Measurements from ENCODE around the gene SNX17. TPM values are rescaled to one million over a fixed set of nuclear protein-coding genes. Genes with fewer than 3 reads are reported as not detected.
"Not testable (repeated sequence)": the region's sequence is repeated elsewhere in the genome, so short reads cannot be mapped to it uniquely, and the experiment has no call there.

Gene SNX17
- total RNA-seq, 2 donors from 2014 or later: 75.7 to 80.3 TPM

DNA sequence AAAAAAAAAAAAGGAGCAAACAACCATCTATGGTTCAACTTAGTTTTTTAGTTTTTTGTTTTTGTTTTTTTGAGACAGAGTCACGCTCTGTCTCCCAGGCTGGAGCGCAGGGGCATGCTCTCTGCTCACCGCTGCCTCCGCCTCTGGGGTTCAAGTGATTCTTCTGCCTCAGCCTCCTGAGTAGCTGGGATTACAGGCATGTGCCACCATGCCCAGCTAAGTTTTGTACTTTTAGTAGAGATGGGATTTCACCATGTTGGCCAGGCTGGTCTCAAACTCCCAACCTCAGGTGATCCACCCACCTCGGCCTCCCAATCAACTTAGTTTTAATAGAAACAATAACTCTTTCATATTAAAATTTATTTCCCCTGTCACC lies 17.0 kb upstream of the SNX17 start:
- not testable (repeated sequence) for H3K27me3 Mint-ChIP-seq; H3K9me3 ChIP-seq (ENCODE audit: control insufficient read depth, low read length, poor library complexity, severe bottlenecking); H3K36me3 Mint-ChIP-seq (ENCODE audit: low read depth); DNase-seq; H3K4me3 Mint-ChIP-seq; ATAC-seq
- H3K27ac Mint-ChIP-seq: peak overlapping the region; percentile 100
- peaks cover 39% of the 10 kb centered on the region for H3K4me1 Mint-ChIP-seq

DNA sequence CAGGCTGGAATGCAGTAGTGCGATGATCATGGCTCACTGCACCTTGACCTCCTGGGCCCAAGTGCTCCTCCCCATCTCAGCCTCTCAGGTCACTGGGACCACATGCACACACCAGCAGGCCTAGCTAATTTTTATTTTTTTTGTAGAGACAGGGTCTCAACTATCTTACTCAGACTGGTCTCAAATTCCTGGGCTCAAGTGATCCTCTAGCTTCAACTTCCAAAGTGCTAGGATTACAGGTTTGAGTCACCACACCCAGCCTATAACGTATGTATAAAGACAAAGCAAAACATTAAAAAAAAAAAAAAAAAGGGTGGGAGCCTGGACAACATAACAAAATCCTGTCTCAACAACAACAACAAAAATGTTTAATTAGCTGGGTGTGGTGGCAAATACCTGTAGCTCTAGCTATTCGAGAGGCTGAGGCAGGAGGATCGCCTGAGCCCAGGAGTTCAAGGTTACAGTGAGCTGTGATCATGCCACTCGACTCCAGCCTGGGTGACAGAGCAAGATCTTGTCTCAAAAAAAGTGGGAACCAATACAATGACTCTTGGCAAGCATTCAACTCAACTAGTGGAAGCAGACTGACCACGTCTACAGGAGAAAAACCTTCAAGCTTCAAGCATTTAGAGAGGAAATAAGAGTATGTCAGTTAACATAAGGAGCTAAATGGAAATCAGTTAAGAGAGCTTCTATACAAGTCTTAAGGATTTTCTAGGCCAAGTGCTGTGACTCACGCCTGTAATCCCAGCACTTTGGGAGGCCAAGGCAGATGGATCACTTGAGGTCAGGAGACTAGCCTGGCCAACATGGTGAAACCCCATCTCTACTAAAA lies 16.4 kb upstream of the SNX17 start:
- ATAC-seq (no peak), DNase-seq (no peak)
- Mint-ChIP-seq H3K4me3 (no peak overlapping the region), H3K27me3 (no peaks in the 10 kb centered on the region), H3K36me3 (ENCODE audit: low read depth) (peaks cover 4% of the 10 kb centered on the region), H3K27ac (peak overlapping the region; percentile 100), H3K4me1 (peaks cover 39% of the 10 kb centered on the region)
- H3K9me3 ChIP-seq (ENCODE audit: control insufficient read depth, low read length, poor library complexity, severe bottlenecking): no peaks in the 10 kb centered on the region

DNA sequence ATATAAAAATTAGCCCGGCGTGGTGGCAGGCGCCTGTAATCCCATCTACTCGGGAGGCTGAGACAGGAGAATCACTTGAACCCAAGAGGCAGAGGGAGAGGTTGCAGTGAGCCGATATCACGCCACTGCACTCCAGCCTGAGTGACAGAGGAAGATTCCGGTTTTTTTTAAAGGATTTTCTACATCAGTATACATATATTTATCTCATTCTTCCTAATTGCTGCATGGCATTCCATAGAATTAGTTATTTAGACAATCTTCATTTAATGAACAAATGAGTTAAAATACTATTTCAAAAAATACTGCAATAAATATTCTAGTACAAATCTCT lies 15.9 kb upstream of the SNX17 start:
- peaks cover 4% of the 10 kb centered on the region for H3K36me3 Mint-ChIP-seq (ENCODE audit: low read depth)
- no peak for ATAC-seq
- H3K27ac Mint-ChIP-seq: peak overlapping the region; percentile 100
- H3K4me1 Mint-ChIP-seq: peaks cover 37% of the 10 kb centered on the region
- H3K9me3 ChIP-seq (ENCODE audit: control insufficient read depth, low read length, poor library complexity, severe bottlenecking): no peaks in the 10 kb centered on the region
- no peak overlapping the region for H3K4me3 Mint-ChIP-seq
- no peak for DNase-seq
- H3K27me3 Mint-ChIP-seq: no peaks in the 10 kb centered on the region

DNA sequence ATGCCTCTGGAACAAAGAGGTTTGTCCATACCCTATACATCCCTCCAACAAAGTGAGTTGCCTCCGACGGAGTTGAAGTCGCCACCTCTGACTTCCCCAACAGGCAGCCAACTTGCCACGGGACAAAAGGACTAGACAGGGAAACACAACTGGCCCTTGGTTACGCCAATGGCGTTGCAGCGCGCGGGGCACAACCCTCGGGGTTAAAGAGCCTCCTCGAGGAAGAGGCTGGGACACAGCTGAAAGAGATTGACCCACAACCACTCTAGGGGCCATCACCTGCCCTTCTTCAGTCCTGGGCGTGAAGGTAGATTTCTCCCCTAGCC lies 14.4 kb upstream of the SNX17 start:
- Mint-ChIP-seq H3K36me3 (ENCODE audit: low read depth) (peaks cover 4% of the 10 kb centered on the region), H3K27ac (peak overlapping the region; percentile 100), H3K4me1 (peaks cover 34% of the 10 kb centered on the region), H3K27me3 (no peaks in the 10 kb centered on the region), H3K4me3 (peak overlapping the region; percentile 99)
- H3K9me3 ChIP-seq (ENCODE audit: control insufficient read depth, low read length, poor library complexity, severe bottlenecking): no peaks in the 10 kb centered on the region
- ATAC-seq (peak; percentile 22), DNase-seq (peak; percentile 26 to 37 (median 34))

DNA sequence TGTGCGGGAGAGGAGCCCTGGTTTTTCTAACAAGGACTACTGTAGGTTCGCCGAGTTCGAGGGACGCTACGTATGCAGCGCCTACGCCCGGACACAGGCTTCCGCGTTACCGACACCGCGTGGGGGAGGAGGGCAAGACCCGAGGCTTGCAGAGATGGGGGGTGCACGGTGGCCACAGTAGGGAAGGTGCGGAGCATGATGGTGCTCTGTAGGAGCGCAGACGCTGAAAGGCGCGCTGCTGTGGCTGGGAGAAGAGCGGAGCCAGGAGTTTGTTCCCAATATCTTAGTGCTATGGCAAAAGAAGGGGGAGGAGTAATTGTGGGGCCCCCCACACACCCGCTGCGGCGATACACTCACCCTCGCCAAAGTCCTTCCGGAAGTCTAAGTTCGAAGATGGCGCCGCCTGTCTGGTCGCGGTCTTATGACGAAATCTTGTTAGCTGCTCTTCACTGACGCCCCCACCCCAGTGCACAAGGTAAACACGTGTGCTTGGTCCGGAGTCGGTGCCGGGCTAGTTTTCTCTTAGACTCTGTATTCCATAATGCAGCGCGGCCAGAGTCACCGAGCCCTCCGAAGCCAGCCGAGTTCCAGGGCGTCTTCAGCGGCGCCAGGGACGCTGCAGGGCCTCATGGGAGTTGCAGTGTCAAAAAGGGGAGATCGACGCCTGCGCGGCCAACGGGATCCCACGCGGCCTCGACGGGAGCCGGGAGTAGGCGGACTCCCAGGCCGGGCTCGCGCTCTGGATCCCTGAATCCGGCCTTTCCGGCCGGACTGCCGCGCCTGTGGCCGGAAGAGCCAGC lies 13.8 kb upstream of the SNX17 start, which contains the start of gene GTF3C2:
Gene GTF3C2 (minus strand): TSS at position 383 of the 800 bp plus-strand sequence. CDS start 13,210 bp downstream, outside the sequence.
- DNase-seq: peak; percentile 79 to 84 (median 80)
- peaks cover 31% of the 10 kb centered on the region for H3K4me1 Mint-ChIP-seq

DNA sequence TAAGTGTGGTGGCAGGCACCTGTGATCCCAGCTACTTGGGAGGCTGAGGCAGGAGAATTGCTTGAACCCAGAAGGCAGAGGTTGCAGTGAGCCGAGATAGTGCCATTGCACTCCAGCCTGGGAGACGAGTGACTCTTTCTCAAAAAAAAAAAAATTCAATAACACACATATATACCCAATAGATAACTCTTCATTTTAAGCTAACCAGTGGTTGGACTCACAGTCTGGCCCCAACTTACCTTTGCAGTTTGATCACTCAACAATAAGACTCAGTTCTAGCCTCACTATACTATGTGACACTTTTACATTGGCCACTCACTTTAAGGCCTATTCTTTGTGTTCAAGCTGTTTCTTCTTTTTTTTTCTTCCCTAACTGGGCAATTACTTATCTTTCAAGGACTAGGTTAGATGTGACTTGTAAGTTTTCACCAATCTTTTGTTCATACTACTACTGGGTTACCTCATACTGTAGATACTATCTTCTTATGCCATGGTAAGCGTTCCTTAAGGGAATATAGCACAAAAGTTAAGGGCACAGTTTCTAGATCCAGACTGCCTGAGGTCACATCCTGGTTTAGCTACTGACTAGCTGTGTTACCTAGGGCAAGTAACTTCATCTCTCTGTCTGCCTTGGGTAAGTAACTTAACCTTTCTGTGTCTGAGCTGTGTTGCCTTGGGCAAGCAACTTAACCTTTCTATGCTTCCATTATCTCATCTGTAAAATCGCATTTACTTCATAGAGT lies 7.6 kb upstream of the SNX17 start:
- ATAC-seq (no peak), DNase-seq (no peak)
- no peak overlapping the region for H3K27ac Mint-ChIP-seq
- H3K27me3 Mint-ChIP-seq: no peaks in the 10 kb centered on the region
- H3K4me1 Mint-ChIP-seq: peaks cover 4% of the 10 kb centered on the region
- no peaks in the 10 kb centered on the region for H3K9me3 ChIP-seq (ENCODE audit: control insufficient read depth, low read length, poor library complexity, severe bottlenecking)
- H3K36me3 Mint-ChIP-seq (ENCODE audit: low read depth): no peaks in the 10 kb centered on the region
- no peak overlapping the region for H3K4me3 Mint-ChIP-seq

More for the DNA sequence above, 13.8 kb upstream of the SNX17 start, which contains the start of gene GTF3C2:
- Mint-ChIP-seq H3K27me3 (no peaks in the 10 kb centered on the region), H3K36me3 (ENCODE audit: low read depth) (peaks cover 4% of the 10 kb centered on the region), H3K27ac (peak within 1 kb of the TSS; percentile 100), H3K4me3 (peak within 1 kb of the TSS; percentile 99)
- no peaks in the 10 kb centered on the region for H3K9me3 ChIP-seq (ENCODE audit: control insufficient read depth, low read length, poor library complexity, severe bottlenecking)
- peak; percentile 85 for ATAC-seq

DNA sequence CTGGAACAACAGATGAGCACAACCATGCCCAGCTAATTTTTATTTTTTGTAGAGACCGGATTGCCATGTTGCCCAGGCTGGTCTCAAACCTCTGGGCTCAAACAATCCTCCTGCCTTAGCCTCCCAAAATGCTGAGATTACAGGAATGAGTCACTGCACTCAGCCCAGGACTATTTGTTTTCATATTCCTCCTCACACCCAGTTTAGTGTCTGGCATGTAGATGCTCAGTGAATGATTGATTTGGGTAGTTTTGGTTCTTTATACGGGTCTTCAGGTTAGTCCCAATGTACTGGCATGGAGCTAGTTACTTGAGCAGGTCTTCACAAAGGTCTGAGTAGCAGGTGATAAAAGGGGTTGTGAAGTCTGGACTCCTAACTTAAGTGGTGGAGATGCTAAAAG lies 6.5 kb upstream of the SNX17 start:
- no peak overlapping the region for H3K27ac Mint-ChIP-seq

DNA sequence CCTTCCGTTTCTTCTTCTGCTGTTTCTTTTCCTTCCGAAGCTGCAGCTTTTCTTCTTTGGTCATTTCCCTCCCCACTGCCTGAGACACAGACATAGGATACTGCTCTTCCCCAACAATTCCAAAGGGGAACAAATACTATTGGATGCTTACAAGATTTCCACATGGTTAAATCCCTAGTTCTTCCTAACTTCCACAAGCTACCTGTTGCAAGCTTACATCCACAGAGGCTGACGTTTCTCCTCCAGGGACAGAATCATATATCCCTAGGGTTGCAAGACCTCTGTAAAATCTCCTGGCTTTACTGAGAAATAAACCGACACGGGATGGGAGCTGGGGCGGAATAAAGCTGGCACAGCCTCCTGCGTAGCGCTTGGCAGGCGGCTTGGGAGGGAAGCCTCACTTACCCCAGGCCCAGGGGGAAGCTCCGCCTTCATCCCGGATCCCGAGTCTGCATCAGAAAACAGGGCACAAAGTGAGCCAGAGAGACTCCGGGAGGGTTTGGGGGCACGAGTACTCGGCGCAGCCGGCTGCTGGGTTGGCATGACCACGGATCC lies 868 bp upstream of the SNX17 start:
- Mint-ChIP-seq H3K27me3 (no peaks in the 10 kb centered on the region), H3K4me1 (peaks cover 29% of the 10 kb centered on the region), H3K27ac (peak overlapping the region; percentile 94), H3K36me3 (ENCODE audit: low read depth) (peaks cover 2% of the 10 kb centered on the region), H3K4me3 (peak overlapping the region; percentile 95)
- no peaks in the 10 kb centered on the region for H3K9me3 ChIP-seq (ENCODE audit: control insufficient read depth, low read length, poor library complexity, severe bottlenecking)
- ATAC-seq (no peak), DNase-seq (no peak)

More for the DNA sequence above, 6.5 kb upstream of the SNX17 start:
- ATAC-seq (no peak), DNase-seq (no peak)
- H3K4me3 Mint-ChIP-seq: no peak overlapping the region
- no peaks in the 10 kb centered on the region for H3K9me3 ChIP-seq (ENCODE audit: control insufficient read depth, low read length, poor library complexity, severe bottlenecking)
- H3K4me1 Mint-ChIP-seq: peaks cover 4% of the 10 kb centered on the region
- H3K27me3 Mint-ChIP-seq: no peaks in the 10 kb centered on the region
- no peaks in the 10 kb centered on the region for H3K36me3 Mint-ChIP-seq (ENCODE audit: low read depth)

DNA sequence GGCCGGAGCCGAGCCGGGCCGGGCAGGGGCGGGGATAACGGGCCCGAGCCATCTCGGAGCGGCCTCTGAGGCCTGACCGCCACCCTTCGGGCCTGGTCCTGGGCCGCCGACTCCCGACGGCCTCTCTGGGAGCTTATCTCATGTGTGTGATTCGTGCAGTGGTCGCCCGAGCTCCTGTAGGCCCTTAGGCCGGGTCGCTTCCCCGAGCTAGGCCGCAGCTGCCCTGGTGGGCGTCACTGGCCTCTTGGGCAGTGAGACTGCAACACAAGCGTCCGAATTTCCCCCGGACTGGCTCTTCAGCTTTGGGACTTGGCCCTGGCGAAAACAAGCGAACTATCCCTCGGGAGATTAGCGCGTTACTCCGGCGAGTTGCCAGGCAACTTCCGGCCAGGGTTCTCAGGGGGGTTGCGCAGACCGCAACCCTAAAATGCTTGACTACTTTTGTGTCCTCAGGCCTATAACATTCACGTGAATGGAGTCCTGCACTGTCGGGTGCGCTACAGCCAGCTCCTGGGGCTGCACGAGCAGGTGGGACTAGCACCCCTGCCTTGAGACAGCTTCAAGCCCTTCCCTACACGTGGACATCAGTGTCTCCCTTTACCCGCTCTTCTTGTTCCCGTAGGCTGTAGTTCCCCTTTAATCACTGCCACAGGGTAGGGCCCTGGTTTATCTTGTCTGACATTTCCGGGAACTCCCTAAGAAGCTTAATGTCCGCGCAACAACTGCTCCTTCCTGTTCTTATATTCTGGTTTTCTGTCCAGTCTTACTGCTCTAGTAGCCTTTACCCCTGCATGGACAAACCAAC lies 602 bp downstream of the SNX17 start:
- Mint-ChIP-seq H3K4me1 (peaks cover 29% of the 10 kb centered on the region), H3K4me3 (peak overlapping the region; percentile 95), H3K36me3 (ENCODE audit: low read depth) (peaks cover 2% of the 10 kb centered on the region), H3K27ac (peak overlapping the region; percentile 94), H3K27me3 (no peaks in the 10 kb centered on the region)
- H3K9me3 ChIP-seq (ENCODE audit: control insufficient read depth, low read length, poor library complexity, severe bottlenecking): no peaks in the 10 kb centered on the region
- ATAC-seq: peak; percentile 7
- peak in 1 of 3 donors; percentile 9 for DNase-seq

DNA sequence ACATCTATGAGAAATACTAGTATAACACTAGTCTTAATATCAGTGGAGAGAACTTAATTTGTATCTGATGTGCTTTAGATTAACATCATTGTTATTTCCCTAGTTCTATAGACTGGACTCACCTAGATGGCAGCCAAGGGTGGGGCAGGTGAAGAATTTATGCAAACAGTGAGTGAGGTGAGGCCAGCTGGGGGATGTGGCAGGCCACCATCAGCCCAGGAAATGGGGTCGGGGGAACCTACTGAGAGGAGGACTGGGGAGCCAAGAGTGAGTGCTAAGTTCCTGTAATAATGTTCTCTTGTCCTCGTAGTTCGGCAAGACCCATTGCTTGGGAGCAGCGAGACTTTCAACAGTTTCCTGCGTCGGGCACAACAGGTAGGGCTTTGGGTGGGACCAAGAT lies 2.5 kb downstream of the SNX17 start:
- Mint-ChIP-seq H3K4me3 (peak overlapping the region; percentile 49), H3K27ac (no peak overlapping the region), H3K36me3 (ENCODE audit: low read depth) (peaks cover 6% of the 10 kb centered on the region), H3K4me1 (peaks cover 32% of the 10 kb centered on the region), H3K27me3 (no peaks in the 10 kb centered on the region)
- ATAC-seq (no peak), DNase-seq (no peak)
- no peaks in the 10 kb centered on the region for H3K9me3 ChIP-seq (ENCODE audit: control insufficient read depth, low read length, poor library complexity, severe bottlenecking)

DNA sequence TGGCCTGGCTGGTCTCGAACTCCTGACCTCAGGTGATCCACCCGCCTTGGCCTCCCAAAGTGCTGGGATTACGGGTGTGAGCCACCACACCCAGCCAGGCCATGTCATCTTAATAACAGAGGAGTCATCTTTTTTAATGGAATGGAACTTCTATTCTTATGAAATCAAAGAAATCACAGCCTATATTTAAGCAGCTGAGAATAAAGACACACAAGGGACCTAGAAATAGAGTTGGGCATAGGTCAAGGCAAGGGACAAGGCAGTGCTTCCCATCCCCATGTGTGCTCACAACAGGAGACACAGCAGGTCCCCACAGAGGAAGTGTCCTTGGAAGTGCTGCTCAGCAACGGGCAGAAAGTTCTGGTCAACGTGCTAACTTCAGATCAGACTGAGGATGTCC lies 3.2 kb downstream of the SNX17 start:
- no peaks in the 10 kb centered on the region for H3K9me3 ChIP-seq (ENCODE audit: control insufficient read depth, low read length, poor library complexity, severe bottlenecking)
- no peak for DNase-seq
- no peak overlapping the region for H3K4me3 Mint-ChIP-seq
- peaks cover 6% of the 10 kb centered on the region for H3K36me3 Mint-ChIP-seq (ENCODE audit: low read depth)
- H3K27me3 Mint-ChIP-seq: no peaks in the 10 kb centered on the region
- ATAC-seq: no peak
- peaks cover 30% of the 10 kb centered on the region for H3K4me1 Mint-ChIP-seq
- no peak overlapping the region for H3K27ac Mint-ChIP-seq

DNA sequence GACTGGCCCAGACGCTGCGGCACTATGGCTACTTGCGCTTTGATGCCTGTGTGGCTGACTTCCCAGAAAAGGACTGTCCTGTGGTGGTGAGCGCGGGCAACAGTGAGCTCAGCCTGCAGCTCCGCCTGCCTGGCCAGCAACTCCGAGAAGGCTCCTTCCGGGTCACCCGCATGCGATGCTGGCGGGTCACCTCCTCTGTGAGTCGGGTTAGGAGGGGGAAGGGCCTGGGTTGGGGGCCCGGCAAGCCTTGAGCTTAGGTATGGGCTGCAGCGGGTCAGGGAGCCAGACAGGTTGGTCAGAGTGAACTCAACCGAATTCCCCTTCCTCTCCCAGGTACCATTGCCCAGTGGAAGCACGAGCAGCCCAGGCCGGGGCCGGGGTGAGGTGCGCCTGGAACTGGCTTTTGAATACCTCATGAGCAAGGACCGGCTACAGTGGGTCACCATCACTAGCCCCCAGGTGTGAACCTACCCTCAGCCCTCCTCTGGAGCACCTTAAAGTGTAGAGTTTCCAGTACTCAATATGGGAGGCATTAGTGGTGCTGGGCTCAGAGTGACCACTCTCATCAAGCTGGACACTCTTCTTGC lies 5.2 kb downstream of the SNX17 start:
- no peaks in the 10 kb centered on the region for H3K9me3 ChIP-seq (ENCODE audit: control insufficient read depth, low read length, poor library complexity, severe bottlenecking)
- Mint-ChIP-seq H3K27me3 (no peaks in the 10 kb centered on the region), H3K4me1 (peaks cover 30% of the 10 kb centered on the region), H3K27ac (no peak overlapping the region), H3K4me3 (no peak overlapping the region), H3K36me3 (ENCODE audit: low read depth) (peaks cover 4% of the 10 kb centered on the region)
- DNase-seq (no peak), ATAC-seq (no peak)
